Lower leg skin (tissue), 4 donors: Measurements from ENCODE around the gene COMMD8. TPM values are rescaled to one million over a fixed set of nuclear protein-coding genes. Genes with fewer than 3 reads are reported as not detected.

Experiments
- DNase-seq, 2 donors: peaks; one replicate each; pipeline ENCODE4 v3.0.0-alpha.2; 2019; ENCODE audit warnings: low spot score in 2 of 2
- H3K4me3 ChIP-seq: fragments of 200-600 bp; sonication (generic); 2 replicates; pipeline ENCODE4 v1.5.1; 2017; ENCODE audit warnings: mild to moderate bottlenecking, low read depth; ENCODE audit not compliant: poor library complexity, severe bottlenecking
- CTCF ChIP-seq, 3 donors: fragments of 450-650 bp; IDR thresholded peaks; one replicate each; pipeline ENCODE4 v1.5.1; 2016; ENCODE audit warnings: antibody characterized with exemption in 3 of 3, mild to moderate bottlenecking in 3 of 3, moderate library complexity in 2 of 3
- POLR2A ChIP-seq, 2 donors: fragments of 450-650 bp; IDR thresholded peaks; one replicate each; pipeline ENCODE4 v1.6.1; 2016 to 2017; ENCODE audit warnings: antibody characterized with exemption in 2 of 2, mild to moderate bottlenecking in 1 of 2, moderate library complexity in 1 of 2
- WGBS, 2 donors: methylation state at CpG; one replicate each; pipeline ENCODE4 v1.1.5; 2018; 5-methylcytosine and 5-hydroxymethylcytosine counted together
- intact Hi-C: fragments of 100-400 bp; cut with DNase I; formaldehyde crosslinking; loops from one replicate; pipeline ENCODE4 v1.15.0; 2023; ENCODE audit warnings: low total_unique reads
- total RNA-seq, 4 donors: library from RNA; depleted of rRNA; stranded (reverse); fragments of >200 nt; gene quantifications; one replicate each; pipeline ENCODE4 v1.1.0, GENCODE V29; 2016

Gene COMMD8
- total RNA-seq, 4 donors from 2014 or later: 12.0 to 16.7 (median 14.8) TPM

DNA sequence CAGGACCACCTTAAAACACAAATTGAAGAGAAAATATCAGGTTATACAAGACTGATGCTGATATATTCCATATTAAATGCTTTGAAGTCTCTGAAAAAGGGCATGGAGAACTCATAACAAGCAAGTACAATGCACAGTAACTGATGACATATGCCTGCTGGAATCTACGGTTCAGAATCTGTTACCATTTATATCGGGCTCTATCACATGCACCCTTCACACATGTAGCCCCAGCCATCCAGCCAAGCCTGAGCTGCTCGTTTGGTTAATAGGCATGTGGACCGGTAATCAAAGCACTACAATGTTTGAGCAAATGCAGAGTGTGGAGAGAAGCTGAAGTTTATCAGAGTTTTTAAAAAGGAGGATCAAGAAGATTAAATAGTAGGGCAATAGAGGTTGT, 11.8 kb downstream of the COMMD8 start:
- no peak for TF ChIP-seq POLR2A (IDR thresholded peaks at IDR 0.05)
- no peak for TF ChIP-seq CTCF (IDR thresholded peaks at IDR 0.05)
- intact Hi-C loops: no loop called here
- no peak for DNase-seq
- 57 to 58% methylated on average over 4 of the region's 4 CpGs for WGBS, 2 donors
- H3K4me3 ChIP-seq: no peak overlapping the region

- no peak overlapping the region for H3K4me3 ChIP-seq
- TF ChIP-seq POLR2A (IDR thresholded peaks at IDR 0.05): no peak
- no peak for TF ChIP-seq CTCF (IDR thresholded peaks at IDR 0.05)
- WGBS, 2 donors: 84 to 92% methylated on average over 2 of the region's 2 CpGs
- intact Hi-C loops: no loop called here
- DNase-seq: no peak
These were observed 19.5 kb downstream of the COMMD8 start for GRCh38 chr4:47444031-47444430.

GRCh38 chr4:47442980-47443379, 20.5 kb downstream of the COMMD8 start:
- no peak overlapping the region for H3K4me3 ChIP-seq
- no peak for TF ChIP-seq CTCF (IDR thresholded peaks at IDR 0.05)
- no peak for TF ChIP-seq POLR2A (IDR thresholded peaks at IDR 0.05)
- 66 to 84% methylated on average over 5 of the region's 5 CpGs for WGBS, 2 donors
- intact Hi-C loops: no loop called here
- no peak for DNase-seq

GRCh38 chr4:47434931-47435330, 28.6 kb downstream of the COMMD8 start:
- H3K4me3 ChIP-seq: no peak overlapping the region
- TF ChIP-seq CTCF (IDR thresholded peaks at IDR 0.05): no peak
- TF ChIP-seq POLR2A (IDR thresholded peaks at IDR 0.05): no peak
- intact Hi-C loops: no loop called here
- DNase-seq: no peak

DNA sequence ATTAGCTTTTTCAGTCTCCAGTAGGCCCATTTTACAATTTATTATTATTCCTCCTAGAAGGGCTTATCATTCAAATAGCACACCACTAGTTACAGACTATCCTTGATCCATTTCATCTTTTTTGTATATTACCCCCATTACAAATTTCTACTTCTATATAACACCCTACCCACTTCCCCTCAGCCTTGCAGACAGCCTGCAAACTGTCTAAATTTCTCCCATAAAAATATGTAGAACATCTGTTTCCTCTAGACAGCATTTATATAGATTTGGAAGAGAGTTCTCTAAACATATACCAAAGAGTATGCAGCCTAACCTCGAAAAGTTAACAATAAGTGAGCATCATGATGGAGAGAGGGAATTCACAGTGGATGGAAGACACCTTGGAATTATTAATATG, 30.8 kb downstream of the COMMD8 start:
- DNase-seq: no peak
- intact Hi-C loops: no loop called here
- H3K4me3 ChIP-seq: no peak overlapping the region
- WGBS, 2 donors: 62 to 63% methylated on average over 1 of the region's 1 CpG
- TF ChIP-seq CTCF (IDR thresholded peaks at IDR 0.05) (no peak), POLR2A (IDR thresholded peaks at IDR 0.05) (no peak)

- TF ChIP-seq POLR2A (IDR thresholded peaks at IDR 0.05): no peak
- TF ChIP-seq CTCF (IDR thresholded peaks at IDR 0.05): no peak
- no peak for DNase-seq
- 80 to 83% methylated on average over 2 of the region's 2 CpGs for WGBS, 2 donors
- H3K4me3 ChIP-seq: no peak overlapping the region
- intact Hi-C loops: no loop called here
These were observed 35.6 kb downstream of the COMMD8 start for GRCh38 chr4:47427935-47428334.
